GM19468 (cell line): ENCODE data around the gene GNS.
"Not testable (repeated sequence)": the region's sequence is repeated elsewhere in the genome, so short reads cannot be mapped to it uniquely, and the experiment has no call there.

Experiments
- ATAC-seq: cut with Tn5 transposase; IDR thresholded peaks from one replicate; pipeline ENCODE4 v1.9.1; 2021; ENCODE audit warnings: mild to moderate bottlenecking, moderate library complexity, moderate number of reproducible peaks; ENCODE audit not compliant: unreplicated experiment; ENCODE audit errors: extremely low read depth

GNS gene

DNA sequence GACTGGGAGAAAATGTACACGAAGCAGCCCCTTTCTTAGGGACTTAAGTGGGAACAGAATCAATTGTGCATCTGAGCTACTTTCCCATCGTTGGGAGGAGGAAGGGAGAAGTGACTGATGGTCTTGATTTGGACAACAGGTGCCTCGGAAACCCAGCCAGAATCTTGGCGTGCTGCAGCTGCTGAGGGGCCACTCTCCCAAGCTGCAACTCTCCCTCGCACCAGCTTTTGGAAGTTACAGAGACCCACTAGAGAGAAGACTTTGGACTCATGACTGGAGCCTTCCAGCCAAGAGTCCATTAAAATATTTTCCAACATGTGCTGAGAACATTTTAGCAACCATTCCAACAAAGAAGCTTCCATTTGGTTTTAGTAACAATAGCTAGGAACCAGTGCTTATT is 52.3 kb downstream of the GNS start:
- no peak for ATAC-seq

GRCh38 chr12:64706306-64706705 is 52.9 kb downstream of the GNS start:
- ATAC-seq: no peak

- no peak for ATAC-seq
Measured at GRCh38 chr12:64701283-64701682, 57.9 kb downstream of the GNS start.

- ATAC-seq: no peak
Measured at GRCh38 chr12:64700532-64700931, 58.7 kb downstream of the GNS start.

- no peak for ATAC-seq
Measured at GRCh38 chr12:64699504-64700115, 59.6 kb downstream of the GNS start.

GRCh38 chr12:64696080-64696741 is 63.0 kb downstream of the GNS start:
- no peak for ATAC-seq

DNA sequence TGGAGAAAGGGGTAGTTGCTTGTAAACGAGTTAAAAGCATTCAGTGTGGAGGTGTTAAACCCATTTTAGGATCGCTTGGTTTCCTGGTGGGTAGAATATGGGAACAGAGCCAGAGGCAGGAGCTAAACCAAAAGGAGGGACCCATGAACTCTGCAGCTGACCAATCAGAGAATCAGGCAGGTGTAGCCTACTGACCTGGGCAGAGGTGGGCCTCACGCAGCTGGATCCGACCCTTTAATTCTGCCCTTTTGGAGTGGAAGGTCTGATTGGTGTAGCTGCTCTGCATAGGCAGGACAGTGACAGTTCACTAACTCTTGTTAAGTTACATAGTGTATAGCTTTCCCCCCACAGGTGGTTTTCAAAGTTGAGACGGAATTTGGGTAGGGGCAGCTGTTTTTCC is 63.7 kb downstream of the GNS start:
- no peak for ATAC-seq

DNA sequence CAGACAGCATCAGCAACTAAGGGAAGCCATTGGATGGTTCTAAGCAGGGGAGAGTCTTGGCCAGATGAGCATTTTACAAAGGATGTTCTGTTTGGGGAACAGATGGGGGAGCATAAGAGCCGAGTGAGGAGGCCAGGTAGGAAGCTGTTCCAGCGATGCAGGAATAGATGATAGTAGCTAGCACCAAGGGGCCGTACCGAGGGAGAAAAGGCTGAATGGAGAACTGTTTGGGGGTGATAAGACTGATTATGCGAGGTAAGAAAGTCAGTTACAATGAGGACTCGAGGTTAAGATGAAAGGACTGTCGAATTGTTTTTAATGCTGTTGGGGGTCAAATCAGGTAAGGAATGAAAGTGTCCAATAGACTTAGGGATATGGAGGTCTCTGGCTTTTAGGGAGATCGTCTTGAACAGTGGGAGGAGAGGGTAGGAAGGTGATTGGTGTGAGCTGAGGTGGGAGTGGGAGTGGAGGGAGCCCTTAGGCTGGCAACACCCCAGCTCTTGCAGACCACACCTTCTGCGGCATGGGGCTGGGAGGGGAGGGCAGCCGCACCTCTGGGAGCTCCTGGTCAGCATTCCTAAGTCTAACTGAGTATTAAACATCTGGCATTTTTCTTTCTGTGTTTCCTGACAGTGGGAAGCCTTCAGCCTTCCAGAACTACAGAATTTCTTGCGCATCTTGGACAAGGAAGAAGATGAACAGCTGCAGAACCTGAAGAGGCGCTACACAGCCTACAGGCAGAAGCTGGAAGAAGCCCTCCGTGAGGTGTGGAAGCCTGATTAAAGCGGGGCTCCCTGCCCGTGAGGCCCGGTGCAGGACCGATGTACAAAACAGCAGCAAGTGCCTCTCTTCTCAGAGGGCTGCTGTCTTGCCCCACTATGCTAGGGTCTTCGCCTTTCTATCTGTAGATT is 64.8 kb downstream of the GNS start:
- ATAC-seq: no peak

DNA sequence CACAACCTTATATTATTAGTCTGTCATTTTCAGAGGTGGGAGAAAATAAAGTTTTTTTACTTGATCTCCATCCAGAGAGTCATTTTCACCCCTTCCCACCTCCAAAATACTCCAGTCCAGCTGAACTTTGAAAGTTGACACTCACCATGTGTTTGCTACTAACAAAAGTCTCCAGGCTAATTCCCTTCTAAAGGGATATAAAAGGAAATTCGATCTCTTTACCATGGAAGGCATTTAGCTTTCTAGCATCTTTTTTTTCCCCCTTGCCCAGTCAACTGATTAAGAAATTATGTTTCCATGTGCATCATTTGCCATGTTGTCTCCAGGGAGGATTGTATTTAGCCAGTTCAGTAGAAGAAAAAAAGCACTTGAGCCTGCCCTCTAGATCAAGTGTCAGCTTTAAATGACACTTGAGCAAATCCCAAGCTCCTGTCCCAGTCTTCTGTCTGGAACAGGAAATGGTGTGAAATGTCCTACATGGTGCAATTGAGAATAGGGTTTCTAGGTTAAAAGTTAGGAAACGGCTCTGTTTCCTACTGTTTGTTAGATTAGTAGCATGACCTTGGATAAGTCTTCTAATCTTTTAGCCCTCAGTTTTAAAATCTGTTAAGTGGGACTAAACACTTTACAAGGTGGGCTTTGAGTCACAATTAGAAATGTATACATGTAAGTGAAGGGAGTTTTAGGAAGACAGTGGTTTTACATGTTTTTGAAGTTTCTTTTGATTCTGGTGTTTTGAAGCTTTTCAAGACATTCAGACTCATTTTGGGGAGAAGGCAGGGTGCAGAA is 67.2 kb downstream of the GNS start:
- ATAC-seq: no peak

DNA sequence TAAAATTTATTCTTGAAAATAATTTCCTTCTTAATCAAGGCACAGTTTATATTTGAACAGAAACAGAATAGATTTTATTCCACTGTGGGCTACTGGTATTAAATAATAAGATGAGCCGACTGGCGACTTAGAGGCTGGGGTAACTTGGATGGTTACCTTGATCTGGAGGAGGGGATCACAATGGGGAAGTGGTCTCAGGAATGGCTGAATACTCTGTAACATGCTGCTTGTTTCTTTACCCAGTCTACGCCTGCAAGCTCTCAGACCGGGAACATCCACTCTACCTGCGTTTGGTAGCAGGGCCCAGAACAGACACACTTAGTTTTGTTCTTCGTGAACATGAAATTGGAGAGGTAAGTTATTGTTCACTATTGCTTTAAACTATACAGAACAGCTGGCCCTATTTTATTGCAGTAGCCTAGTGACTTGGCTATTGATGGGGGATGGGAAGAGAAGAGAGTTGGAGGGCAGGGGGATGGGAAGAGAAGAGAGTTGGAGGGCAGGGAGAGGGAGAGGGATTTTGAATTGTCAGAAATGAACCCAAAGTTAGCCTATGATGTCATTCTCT is 67.9 kb downstream of the GNS start:
- ATAC-seq: no peak

DNA sequence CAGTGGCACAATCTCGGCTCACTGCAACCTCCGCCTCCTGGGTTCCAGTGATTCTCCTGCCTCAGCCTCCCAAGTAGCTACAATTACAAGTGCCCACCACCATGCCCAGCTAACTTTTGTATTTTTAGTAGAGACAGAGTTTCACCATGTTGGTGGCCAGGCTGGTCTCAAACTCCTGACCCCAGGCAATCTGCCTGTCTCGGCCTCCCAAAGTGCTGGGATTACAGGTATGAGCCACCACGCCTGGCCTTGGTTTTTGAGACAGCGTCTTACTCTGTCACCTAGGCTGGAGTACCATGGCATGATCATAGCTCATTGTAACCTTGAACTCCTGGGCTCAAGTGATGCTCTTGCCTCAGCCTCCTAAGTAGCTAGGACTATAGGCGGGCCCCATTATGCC is 69.0 kb downstream of the GNS start:
- not testable (repeated sequence) for ATAC-seq

- ATAC-seq: no peak
Measured at GRCh38 chr12:64688715-64689114, 70.5 kb downstream of the GNS start.

- no peak for ATAC-seq
Measured at GRCh38 chr12:64688219-64688618, 71.0 kb downstream of the GNS start.

GRCh38 chr12:64687816-64688215 is 71.4 kb downstream of the GNS start:
- ATAC-seq: no peak

GRCh38 chr12:64685605-64686004 is 73.6 kb downstream of the GNS start:
- no peak for ATAC-seq

GRCh38 chr12:64685050-64685449 is 74.2 kb downstream of the GNS start:
- no peak for ATAC-seq

DNA sequence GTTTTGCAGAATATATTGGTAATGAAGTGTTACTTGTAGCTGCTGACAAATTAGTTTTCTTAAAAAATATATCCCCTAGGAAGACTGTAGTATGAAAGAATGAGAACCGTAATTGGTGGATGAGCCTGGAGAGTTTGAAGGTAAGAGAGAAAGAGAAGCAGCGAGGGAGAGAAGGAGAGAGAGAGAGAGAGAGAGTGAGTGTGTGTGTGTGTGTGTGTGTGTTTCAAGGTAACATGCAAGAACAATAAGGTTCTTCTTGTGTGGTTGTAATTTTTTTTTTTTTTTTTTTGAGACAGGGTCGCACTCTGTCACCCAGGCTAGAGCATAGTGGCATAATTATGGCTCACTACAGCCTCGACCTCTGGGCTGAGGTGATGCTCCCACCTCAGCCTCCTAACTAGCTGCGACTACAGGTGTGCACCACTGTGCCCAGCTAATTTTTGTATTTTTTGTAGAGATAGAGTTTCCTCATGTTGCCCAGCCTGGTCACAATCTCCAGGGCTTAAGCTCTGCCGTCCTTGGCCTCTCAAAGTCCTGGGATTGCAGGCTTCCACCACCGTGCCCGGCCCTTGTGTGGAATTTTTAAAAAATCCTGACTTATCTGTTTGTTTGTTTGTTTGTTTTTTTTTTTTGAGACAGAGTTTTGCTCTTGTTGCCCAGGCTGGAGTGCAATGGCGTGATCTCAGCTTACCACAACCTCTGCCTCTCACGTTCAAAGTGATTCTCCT is 75.2 kb downstream of the GNS start:
- no peak for ATAC-seq

DNA sequence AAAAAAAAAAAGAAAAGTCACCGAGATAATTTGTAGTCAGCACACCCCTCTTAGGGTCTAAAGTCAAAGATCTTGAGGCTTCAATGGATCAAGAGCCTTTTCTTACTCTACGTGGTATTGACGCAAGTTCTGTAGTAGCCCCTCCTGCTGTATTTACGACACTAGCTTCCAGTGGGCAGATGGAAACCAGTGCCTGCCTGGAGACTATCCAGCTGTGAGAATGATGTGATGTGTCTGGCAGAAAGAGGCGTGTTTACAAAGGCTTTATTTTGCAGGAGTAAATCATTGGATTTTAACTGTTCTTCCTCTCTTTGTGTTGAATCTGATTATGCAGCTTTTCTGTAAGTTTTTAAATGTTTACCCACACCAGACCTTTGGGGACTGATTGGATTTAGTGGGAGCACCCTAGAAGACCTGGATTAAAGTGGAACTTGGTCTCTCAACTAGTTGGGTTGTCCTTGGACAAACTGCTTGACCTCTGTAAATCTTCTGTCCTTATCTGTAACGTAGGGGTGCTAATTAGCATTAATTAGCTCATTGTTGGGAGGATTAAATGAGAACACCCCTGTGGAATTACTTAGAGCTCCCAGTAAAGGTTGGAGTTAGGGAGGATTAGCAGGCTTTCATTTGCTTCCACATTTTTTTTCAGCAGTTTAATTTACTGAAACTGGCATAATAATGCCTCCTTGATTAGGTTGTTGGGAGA is 76.5 kb downstream of the GNS start:
- no peak for ATAC-seq
